PC-9 (cell line): ENCODE measurements around the gene RHOB. TPM values are rescaled to one million over a fixed set of nuclear protein-coding genes. Genes with fewer than 3 reads are reported as not detected.

Experiments
- BruUV-seq: library from RNA; stranded (reverse); fragments of 400-500 nt; replicated peaks from 2 replicates; lab custom pipeline; 2021; lab: Mats Ljungman, UMichigan
- CTCF ChIA-PET: fragments of 300-600 bp; sonication (Branson Sonifier 250); formaldehyde crosslinking; loops from one replicate; lab custom pipeline; 2022; ENCODE audit warnings: antibody characterized with exemption; lab: Charles Lee
- POLR2A ChIA-PET: fragments of 300-600 bp; sonication (Branson Sonifier 250); formaldehyde crosslinking; loops from one replicate; lab custom pipeline; 2022; ENCODE audit warnings: antibody characterized with exemption; ENCODE audit not compliant: unreplicated experiment; lab: Charles Lee
- DNase-seq, 2 experiments: peaks; one replicate each; pipeline versions ENCODE4 v3.0.0 to v3.0.0-alpha.2; 2015 to 2022; ENCODE audit warnings: mixed read lengths in 1 of 2
- H2AFZ ChIP-seq: fragments of 200-600 bp; sonication (generic); 2 replicates; pipeline ENCODE4 v1.8.1; 2017; ENCODE audit warnings: antibody characterized with exemption
- H3F3A ChIP-seq: fragments of 200-600 bp; sonication (generic); 2 replicates; pipeline ENCODE4 v1.8.1; 2017; ENCODE audit warnings: antibody characterized with exemption, mild to moderate bottlenecking, low read depth; ENCODE audit not compliant: insufficient read depth
- H3K27ac ChIP-seq: fragments of 200-600 bp; sonication (generic); 2 replicates; pipeline ENCODE4 v1.6.1; 2016; ENCODE audit warnings: mixed run types
- H3K27me3 ChIP-seq: fragments of 200-600 bp; sonication (generic); 2 replicates; pipeline ENCODE4 v1.6.1; 2016; ENCODE audit warnings: low read depth, mixed run types; ENCODE audit not compliant: insufficient read depth
- H3K36me3 ChIP-seq: fragments of 200-600 bp; sonication (generic); 2 replicates; pipeline ENCODE4 v1.6.1; 2016; ENCODE audit warnings: low read depth, mixed run types
- H3K4me1 ChIP-seq: fragments of 200-600 bp; sonication (generic); replicated peaks from 2 replicates; pipeline ENCODE4 v1.6.1; 2016; ENCODE audit warnings: mixed run types; ENCODE audit not compliant: insufficient read depth
- H3K4me2 ChIP-seq: fragments of 200-600 bp; sonication (generic); 2 replicates; pipeline ENCODE4 v1.6.1; 2017; ENCODE audit warnings: mixed run types
- H3K4me3 ChIP-seq: fragments of 200-600 bp; sonication (generic); 2 replicates; pipeline ENCODE4 v1.6.1; 2016; ENCODE audit warnings: mixed run types
- H3K79me2 ChIP-seq: fragments of 200-600 bp; sonication (generic); 2 replicates; pipeline ENCODE4 v1.6.1; 2017; ENCODE audit warnings: low read depth, mixed run types
- H3K9me2 ChIP-seq: fragments of 200-600 bp; sonication (generic); 2 replicates; pipeline ENCODE4 v1.8.1; 2017; ENCODE audit warnings: mild to moderate bottlenecking; ENCODE audit not compliant: insufficient read depth
- H3K9me3 ChIP-seq: fragments of 200-600 bp; sonication (generic); 2 replicates; pipeline ENCODE4 v1.8.1; 2016; ENCODE audit warnings: low read depth; ENCODE audit not compliant: insufficient read depth
- H4K20me1 ChIP-seq: fragments of 200-600 bp; sonication (generic); 2 replicates; pipeline ENCODE4 v1.8.1; 2017; ENCODE audit not compliant: insufficient read depth
- EZH2 ChIP-seq: fragments of 200-600 bp; sonication (generic); IDR thresholded peaks from 2 replicates; pipeline ENCODE4 v1.8.0; 2017; ENCODE audit warnings: antibody characterized with exemption, low read depth
- intact Hi-C: fragments of 100-400 bp; cut with micrococcal nuclease; formaldehyde crosslinking; loops from one replicate; pipeline ENCODE4 v1.10.0; 2022; ENCODE audit not compliant: unreplicated experiment
- total RNA-seq: library from RNA; stranded (reverse); gene quantifications from 2 replicates; pipeline ENCODE4 v1.2.3, GENCODE V29; 2021
- TF ChIP-seq, protein P1 (sequence below): fragments of 200-600 bp; sonication (generic); conservative IDR thresholded peaks from 2 replicates; pipeline ENCODE4 v1.6.1; 2017; ENCODE audit warnings: mixed run types, antibody characterized with exemption, mild to moderate bottlenecking, moderate library complexity

The RHOB gene
- total RNA-seq, 1 experiment from 2014 or later, result 39.3 TPM

DNA sequence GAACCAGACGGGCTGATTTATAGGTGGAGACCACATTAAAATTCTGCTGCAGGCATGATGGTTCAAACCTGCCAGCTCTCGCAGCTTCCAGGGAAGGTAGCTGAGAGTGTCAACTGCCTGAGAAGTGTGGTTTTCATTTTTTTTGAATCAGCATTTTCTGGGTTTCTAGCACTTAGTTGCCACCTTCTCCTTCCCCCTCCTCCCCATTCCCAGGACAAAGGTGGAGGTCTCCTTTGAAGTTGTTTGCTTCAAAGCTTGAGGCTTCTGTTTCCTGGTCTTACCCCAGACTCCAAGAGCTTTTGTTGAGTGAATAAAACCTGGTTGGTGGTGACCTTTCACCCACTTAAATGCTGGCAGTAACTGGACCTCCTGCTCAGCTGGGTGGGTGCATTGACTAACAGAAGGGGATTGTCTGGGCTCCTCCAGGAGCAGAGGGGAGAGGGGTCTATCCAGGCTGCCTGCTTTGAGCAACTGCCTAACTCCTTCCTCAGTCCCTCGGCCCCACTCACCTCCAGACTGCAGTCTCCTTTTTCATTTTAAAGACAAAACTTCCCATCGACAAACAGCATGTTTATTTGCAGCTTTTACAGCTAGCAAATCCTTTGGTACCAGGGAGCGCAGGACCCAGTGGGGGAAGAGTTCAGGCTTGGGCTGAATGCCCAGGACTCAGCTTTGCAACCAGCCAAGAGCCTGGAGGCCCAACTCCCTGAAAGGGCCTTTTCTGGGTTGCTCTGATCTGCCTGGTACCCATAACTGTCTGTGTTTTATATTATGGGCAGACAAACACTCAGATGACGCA is 3.5 kb downstream of the RHOB start:
- ChIA-PET CTCF (interaction anchor here (0.6 kb wide), 1 partner anchor 143 kb away, joined by 3 read pairs; no protein-coding TSS in a partner anchor), POLR2A (interaction anchor here (0.5 to 0.7 kb wide), 4 partner anchors 25 to 218 kb away, joined by 3 to 23 read pairs (median 4); no protein-coding TSS in a partner anchor)
- H3K9me3 ChIP-seq, result no peaks in the 10 kb centered on the region
- no peak for TF ChIP-seq EZH2
- TF ChIP-seq, protein P1, sequence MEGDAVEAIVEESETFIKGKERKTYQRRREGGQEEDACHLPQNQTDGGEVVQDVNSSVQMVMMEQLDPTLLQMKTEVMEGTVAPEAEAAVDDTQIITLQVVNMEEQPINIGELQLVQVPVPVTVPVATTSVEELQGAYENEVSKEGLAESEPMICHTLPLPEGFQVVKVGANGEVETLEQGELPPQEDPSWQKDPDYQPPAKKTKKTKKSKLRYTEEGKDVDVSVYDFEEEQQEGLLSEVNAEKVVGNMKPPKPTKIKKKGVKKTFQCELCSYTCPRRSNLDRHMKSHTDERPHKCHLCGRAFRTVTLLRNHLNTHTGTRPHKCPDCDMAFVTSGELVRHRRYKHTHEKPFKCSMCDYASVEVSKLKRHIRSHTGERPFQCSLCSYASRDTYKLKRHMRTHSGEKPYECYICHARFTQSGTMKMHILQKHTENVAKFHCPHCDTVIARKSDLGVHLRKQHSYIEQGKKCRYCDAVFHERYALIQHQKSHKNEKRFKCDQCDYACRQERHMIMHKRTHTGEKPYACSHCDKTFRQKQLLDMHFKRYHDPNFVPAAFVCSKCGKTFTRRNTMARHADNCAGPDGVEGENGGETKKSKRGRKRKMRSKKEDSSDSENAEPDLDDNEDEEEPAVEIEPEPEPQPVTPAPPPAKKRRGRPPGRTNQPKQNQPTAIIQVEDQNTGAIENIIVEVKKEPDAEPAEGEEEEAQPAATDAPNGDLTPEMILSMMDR, result no peak
- H3K4me1 ChIP-seq, result peaks cover 36% of the 10 kb centered on the region
- DNase-seq, result peak in 1 of 2 experiments; percentile 50
- no peaks in the 10 kb centered on the region for H3K9me2 ChIP-seq
- peak overlapping the region; percentile 98 for H3K4me2 ChIP-seq
- peaks cover 27% of the 10 kb centered on the region; the same call in 1 of the 2 replicates for H3F3A ChIP-seq
- no peaks in the 10 kb centered on the region for H3K27me3 ChIP-seq
- peak overlapping the region; percentile 97; the same call in 1 of the 2 replicates for H3K4me3 ChIP-seq
- no peak overlapping the region for H2AFZ ChIP-seq
- intact Hi-C loops, result no loop called here
- H3K36me3 ChIP-seq, result peaks cover 17% of the 10 kb centered on the region
- peaks cover 24% of the 10 kb centered on the region for H4K20me1 ChIP-seq
- H3K27ac ChIP-seq, result no peak overlapping the region
- no TSS peak for BruUV-seq
- peaks cover 40% of the 10 kb centered on the region for H3K79me2 ChIP-seq

DNA sequence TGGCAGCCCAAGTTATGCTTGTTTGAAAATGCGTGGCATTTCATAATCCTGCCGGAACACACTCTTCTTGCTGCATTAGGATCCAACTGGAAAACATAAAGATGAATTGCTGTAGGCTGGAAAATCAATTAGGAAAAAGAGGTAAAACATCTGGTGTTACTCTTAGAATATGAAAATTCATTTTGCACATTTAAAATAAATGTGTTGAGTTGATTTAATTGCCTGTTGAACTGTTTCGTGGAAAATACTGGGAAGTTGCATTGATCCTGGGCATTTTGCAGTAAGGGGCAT is 4.1 kb downstream of the RHOB start:
- Histone ChIP-seq H3K4me3 (no peak overlapping the region), H3K9me3 (no peaks in the 10 kb centered on the region), H3K27me3 (no peaks in the 10 kb centered on the region), H4K20me1 (peaks cover 24% of the 10 kb centered on the region), H3K9me2 (no peaks in the 10 kb centered on the region), H3F3A (peaks cover 27% of the 10 kb centered on the region; the same call in 1 of the 2 replicates), H3K4me2 (no peak overlapping the region; the same call in 1 of the 2 replicates), H3K79me2 (peaks cover 40% of the 10 kb centered on the region), H3K36me3 (peaks cover 17% of the 10 kb centered on the region), H3K27ac (no peak overlapping the region), H2AFZ (no peak overlapping the region), H3K4me1 (peaks cover 36% of the 10 kb centered on the region)
- TF ChIP-seq, protein P1, result no peak
- TF ChIP-seq EZH2, result no peak
- intact Hi-C loops, result no loop called here
- no peak for DNase-seq
- ChIA-PET POLR2A (no interaction called here), CTCF (no interaction called here)
- BruUV-seq, result no TSS peak

DNA sequence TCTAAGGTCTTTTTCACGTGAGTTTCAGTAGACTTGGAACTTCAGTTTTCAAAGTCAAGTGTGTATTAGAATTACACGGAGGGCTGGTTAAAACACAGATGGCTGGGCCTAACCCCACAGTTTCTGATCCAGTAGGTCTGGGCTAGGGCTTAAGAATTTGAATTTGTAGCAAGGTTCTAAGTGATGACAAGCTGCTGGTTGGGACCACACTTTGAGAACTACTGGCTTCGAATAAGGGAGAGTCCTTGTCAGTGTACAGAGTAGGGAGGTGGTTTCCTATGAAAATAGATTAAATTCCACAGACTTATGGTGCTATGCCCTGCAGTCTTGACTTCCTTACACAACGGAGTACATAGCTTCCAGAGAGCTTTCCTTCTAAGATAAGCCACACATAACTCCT is 4.5 kb downstream of the RHOB start:
- no peak overlapping the region for H2AFZ ChIP-seq
- H3K79me2 ChIP-seq, result peaks cover 40% of the 10 kb centered on the region
- TF ChIP-seq, protein P1, result no peak
- TF ChIP-seq EZH2, result no peak
- POLR2A ChIA-PET, result interaction anchor here (0.6 kb wide), 1 partner anchor 23 kb away, joined by 4 read pairs; no protein-coding TSS in a partner anchor
- peaks cover 17% of the 10 kb centered on the region for H3K36me3 ChIP-seq
- intact Hi-C loops, result no loop called here
- H3K4me2 ChIP-seq, result no peak overlapping the region
- no peak overlapping the region for H3K27ac ChIP-seq
- DNase-seq, result no peak
- H3K9me2 ChIP-seq, result no peaks in the 10 kb centered on the region
- no peak overlapping the region for H3K4me3 ChIP-seq
- no peaks in the 10 kb centered on the region for H3K9me3 ChIP-seq
- no peaks in the 10 kb centered on the region for H3K27me3 ChIP-seq
- H3K4me1 ChIP-seq, result peaks cover 34% of the 10 kb centered on the region
- CTCF ChIA-PET, result no interaction called here
- no TSS peak for BruUV-seq
- peaks cover 27% of the 10 kb centered on the region; the same call in 1 of the 2 replicates for H3F3A ChIP-seq
- H4K20me1 ChIP-seq, result peaks cover 24% of the 10 kb centered on the region
